ENCODE measurements around the gene RNF31.
"Not testable (repeated sequence)": the region's sequence is repeated elsewhere in the genome, so short reads cannot be mapped to it uniquely, and the experiment has no call there.

RNF31 gene

GRCh38 chr14:24146978-24147760 lies at the start of gene RNF31:
RNF31 (plus strand) TSS chr14:24147498; CDS start chr14:24147699, 201 bp downstream.
- FAIRE-seq, result peak; percentile 99

GRCh38 chr14:24098229-24098926 lies 48.9 kb upstream of the RNF31 start:
- FAIRE-seq (no peak), DNase-seq (ENCODE audit: extremely low spot score, insufficient read length, low read depth) (no peak)

More at GRCh38 chr14:24146978-24147760, at the start of gene RNF31:
- DNase-seq (ENCODE audit: extremely low spot score, insufficient read length, low read depth), result peak; percentile 82

GRCh38 chr14:24098927-24099813 lies 48.1 kb upstream of the RNF31 start:
- DNase-seq (ENCODE audit: extremely low spot score, insufficient read length, low read depth), result no peak
- FAIRE-seq, result no peak

- no peak for DNase-seq (ENCODE audit: extremely low spot score, insufficient read length, low read depth)
- no peak for FAIRE-seq
Measured at GRCh38 chr14:24100197-24100981, 46.9 kb upstream of the RNF31 start.

GRCh38 chr14:24100982-24101494 lies 46.3 kb upstream of the RNF31 start:
- FAIRE-seq, result no peak
- DNase-seq (ENCODE audit: extremely low spot score, insufficient read length, low read depth), result no peak

GRCh38 chr14:24102357-24103048 lies 44.8 kb upstream of the RNF31 start:
- no peak for FAIRE-seq
- DNase-seq (ENCODE audit: extremely low spot score, insufficient read length, low read depth), result no peak

GRCh38 chr14:24103451-24103850 lies 43.8 kb upstream of the RNF31 start:
- no peak for FAIRE-seq
- DNase-seq (ENCODE audit: extremely low spot score, insufficient read length, low read depth), result no peak

GRCh38 chr14:24105609-24106239 lies 41.6 kb upstream of the RNF31 start:
- DNase-seq (ENCODE audit: extremely low spot score, insufficient read length, low read depth); FAIRE-seq: not testable (repeated sequence)

- no peak for DNase-seq (ENCODE audit: extremely low spot score, insufficient read length, low read depth)
- no peak for FAIRE-seq
Measured at GRCh38 chr14:24106672-24107271, 40.5 kb upstream of the RNF31 start.

GRCh38 chr14:24108336-24108874 lies 38.9 kb upstream of the RNF31 start:
- FAIRE-seq (no peak), DNase-seq (ENCODE audit: extremely low spot score, insufficient read length, low read depth) (no peak)

GRCh38 chr14:24110060-24110459 lies 37.2 kb upstream of the RNF31 start:
- no peak for FAIRE-seq
- no peak for DNase-seq (ENCODE audit: extremely low spot score, insufficient read length, low read depth)

- DNase-seq (ENCODE audit: extremely low spot score, insufficient read length, low read depth) (no peak), FAIRE-seq (no peak)
Measured at GRCh38 chr14:24110523-24110922, 36.8 kb upstream of the RNF31 start.

- no peak for FAIRE-seq
- DNase-seq (ENCODE audit: extremely low spot score, insufficient read length, low read depth), result no peak
Measured at GRCh38 chr14:24113379-24113800, 33.9 kb upstream of the RNF31 start.

GRCh38 chr14:24113801-24114531 lies 33.3 kb upstream of the RNF31 start:
- DNase-seq (ENCODE audit: extremely low spot score, insufficient read length, low read depth), result no peak

GRCh38 chr14:24114532-24115421 lies 32.5 kb upstream of the RNF31 start, which contains the start of the genes DCAF11 and NRL:
DCAF11 (plus strand) TSS chr14:24114777; CDS start chr14:24115595, 818 bp downstream.
NRL (minus strand) TSS chr14:24114949; CDS start chr14:24082848, 32,101 bp downstream.
- peak; percentile 99 for FAIRE-seq
- peak; percentile 92 for DNase-seq (ENCODE audit: extremely low spot score, insufficient read length, low read depth)

More at GRCh38 chr14:24113801-24114531, 33.3 kb upstream of the RNF31 start:
- FAIRE-seq, result no peak

Data from GM18507 (cell line).